GM18873 (cell line): ENCODE measurements around the gene MEIS2.

Experiments used
- ATAC-seq: cut with Tn5 transposase; IDR thresholded peaks from one replicate; pipeline ENCODE4 v1.9.1; 2021; ENCODE audit warnings: mild to moderate bottlenecking, moderate library complexity, moderate number of reproducible peaks; ENCODE audit not compliant: unreplicated experiment, low FRiP score

Gene MEIS2

GRCh38 chr15:36943508-36944361, 156.6 kb downstream of the MEIS2 start:
- no peak for ATAC-seq

DNA sequence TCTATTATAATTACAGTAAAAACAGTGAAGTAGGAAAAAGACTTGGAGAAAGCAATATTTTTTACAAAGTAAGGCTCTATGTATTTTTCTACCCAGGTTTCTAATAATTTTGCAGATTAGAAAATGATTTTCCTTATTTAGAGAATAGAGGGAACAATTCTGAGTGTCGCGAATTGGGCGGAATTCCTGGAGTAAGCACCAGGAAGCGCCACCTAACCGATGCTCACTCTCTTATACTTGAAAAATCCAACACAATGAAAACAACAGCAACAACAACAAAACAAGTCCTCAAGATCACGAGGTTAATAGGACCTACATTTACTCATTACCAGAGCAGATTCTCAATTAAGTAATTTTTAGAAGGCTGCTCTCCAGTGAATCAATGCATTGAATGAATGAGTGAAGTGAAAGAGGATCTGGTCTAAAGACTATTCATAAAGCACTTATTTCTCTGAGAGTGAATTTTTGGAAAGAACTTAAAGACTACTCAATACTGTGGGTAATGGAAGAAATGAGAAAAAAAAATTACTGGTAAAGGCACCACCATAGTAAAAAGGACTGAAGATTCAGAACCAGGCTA, 158.0 kb downstream of the MEIS2 start:
- no peak for ATAC-seq

DNA sequence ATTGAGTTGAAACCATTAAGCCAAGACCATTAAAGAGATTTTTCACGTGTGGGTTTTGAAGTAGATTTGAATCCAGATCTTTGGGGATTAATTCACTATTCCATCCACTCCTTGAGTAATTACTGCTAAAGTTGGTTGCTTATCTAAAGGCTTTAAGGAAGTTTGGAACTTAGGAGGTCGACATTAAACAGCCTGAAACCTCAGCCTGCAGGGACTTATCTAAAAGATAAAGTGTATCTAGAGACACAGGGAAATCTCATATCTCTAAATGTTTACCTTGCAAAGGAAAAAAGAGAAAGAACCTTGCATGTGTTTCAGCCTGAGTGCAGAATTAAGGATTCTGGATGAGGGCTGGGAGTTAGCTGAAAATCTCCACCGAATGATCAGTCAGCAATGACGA, 158.6 kb downstream of the MEIS2 start:
- ATAC-seq, result no peak

DNA sequence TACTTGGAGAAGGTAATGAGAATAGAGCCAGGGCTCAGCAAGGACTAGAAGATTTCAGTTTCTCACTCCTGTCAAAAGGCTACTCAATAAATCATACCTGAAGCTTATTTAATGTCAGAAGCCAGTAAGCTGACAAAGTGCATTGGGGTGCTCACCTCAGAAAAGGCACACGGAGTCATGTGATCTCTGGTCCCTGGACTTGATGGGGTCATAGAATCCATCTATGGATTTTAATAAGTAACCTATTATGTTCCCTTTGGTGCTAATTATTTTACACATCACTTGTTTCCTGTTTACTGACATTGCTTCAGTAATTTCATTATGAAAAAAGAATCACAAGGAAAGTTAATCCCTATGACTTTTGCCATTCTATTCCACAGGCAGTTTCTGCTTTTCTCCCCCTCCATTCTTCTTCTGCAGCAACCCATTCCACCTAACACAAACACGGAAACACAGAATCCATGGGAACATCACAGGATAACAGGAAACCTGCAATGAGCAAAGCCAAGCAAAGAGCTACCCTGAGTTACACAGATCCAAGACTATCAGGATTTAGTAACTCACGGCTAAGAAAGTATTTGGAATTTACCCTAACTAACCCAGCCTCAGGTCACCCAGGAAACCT, 159.6 kb downstream of the MEIS2 start:
- no peak for ATAC-seq

DNA sequence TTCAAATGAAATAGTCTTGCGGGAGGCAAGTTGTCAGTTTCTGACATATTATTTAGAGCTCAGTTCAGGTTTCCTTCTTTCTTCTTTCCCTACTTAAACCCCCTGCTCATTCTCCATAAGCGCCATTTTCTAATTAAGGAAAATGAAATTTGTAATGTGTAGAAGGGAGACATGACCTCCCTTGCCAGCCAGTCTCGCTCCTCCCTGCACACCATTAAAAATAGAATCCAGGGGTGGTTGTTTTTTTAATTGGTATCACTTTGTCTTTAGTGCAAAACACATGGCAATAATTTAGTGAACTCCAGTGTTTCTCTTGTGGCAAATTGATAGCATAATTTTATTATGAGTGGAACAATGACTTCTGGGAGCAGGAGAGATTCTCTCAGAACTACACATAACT, 160.1 kb downstream of the MEIS2 start:
- no peak for ATAC-seq

DNA sequence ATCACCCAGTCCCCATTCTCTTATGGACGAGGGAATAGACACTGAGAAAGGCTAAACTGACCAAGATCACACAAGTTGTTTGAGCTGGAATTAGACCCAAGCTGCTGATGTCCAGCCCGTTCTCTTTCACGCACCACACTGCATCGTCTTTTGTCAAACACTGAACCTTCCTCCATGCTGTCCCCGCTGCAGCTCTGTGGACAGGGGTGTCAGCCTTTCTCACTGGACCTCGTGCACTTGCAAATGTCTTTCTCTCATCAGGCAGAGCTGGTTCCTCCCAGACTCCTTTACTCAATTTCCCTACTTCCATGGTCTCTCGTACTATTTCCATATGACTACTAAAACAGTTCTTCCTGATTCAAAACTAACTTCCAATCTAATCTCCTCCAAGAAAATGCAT, 161.6 kb downstream of the MEIS2 start:
- ATAC-seq, result no peak

DNA sequence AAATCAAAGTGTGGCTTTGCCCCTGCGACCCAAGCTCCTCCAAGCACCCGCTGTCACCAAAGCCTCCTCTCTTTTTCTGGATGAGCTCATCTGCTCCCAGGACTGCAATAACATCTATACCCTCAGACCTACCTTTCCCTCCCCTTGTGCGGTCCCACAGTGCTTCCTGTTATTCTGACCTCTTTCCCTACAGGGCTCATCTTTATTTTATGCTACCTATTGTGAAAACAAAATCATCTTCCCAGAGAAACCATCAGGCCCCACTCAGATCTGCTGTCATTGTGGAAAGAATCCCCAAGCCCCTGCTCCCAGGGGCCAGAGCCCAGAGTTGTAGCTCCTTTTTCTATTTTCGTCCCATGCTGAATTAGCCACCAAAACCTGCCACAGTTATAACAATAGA, 162.2 kb downstream of the MEIS2 start:
- ATAC-seq, result no peak

- no peak for ATAC-seq
Measured at GRCh38 chr15:36936613-36937012, 163.7 kb downstream of the MEIS2 start.

DNA sequence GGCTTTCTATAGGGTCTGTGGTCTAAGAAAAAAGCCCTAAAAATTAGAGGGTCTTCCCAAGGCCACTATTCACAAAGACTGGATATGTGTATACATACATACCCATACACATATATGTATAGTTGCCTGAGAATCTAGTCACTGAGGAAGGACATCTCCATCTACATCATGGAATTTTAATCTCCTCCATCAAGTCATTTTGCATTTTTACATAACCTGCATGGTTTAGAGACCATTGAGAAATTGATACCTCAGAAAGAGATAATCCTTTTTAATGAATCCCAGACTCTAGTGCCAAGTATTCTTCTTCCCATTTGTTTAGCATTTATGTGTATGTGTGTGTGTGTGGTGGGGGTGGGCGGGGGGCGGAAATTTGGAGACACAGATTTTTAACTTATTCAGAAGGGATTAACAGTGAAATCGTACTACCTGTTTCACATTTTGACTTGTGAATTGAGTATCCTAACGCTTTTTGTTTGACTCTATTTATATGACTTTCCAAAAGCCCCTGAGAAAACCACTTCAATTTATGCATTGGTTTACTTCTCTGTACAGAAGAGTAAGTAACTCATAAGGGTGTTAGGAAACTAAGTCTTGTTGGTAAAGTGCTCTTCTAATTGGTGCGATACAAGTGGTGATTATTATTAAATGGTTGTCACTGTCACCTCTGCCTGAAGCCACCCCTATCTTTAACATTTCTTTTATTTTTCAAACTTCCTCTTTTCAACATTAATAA, 166.9 kb downstream of the MEIS2 start:
- no peak for ATAC-seq

- ATAC-seq, result no peak
Measured at GRCh38 chr15:36932070-36932469, 168.3 kb downstream of the MEIS2 start.

GRCh38 chr15:36931434-36931833, 168.9 kb downstream of the MEIS2 start:
- ATAC-seq, result no peak

DNA sequence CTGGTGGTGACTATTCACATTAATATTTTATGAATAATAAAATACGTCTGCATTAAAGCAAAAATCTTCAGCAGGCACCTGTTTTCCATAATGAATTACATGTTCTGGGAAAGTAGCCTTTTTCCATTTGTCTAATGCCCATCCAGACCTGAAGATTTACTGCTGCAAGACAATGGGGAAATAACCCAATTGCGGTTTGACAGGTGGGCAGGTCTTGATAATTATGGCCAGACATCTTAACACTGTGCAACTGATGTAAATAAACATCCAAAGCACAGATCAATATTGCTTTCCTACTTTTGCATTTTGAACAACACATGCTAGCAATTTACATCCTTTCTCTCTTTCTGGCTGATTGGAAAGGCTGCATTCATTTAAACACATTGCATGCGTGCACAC, 173.9 kb downstream of the MEIS2 start:
- no peak for ATAC-seq

DNA sequence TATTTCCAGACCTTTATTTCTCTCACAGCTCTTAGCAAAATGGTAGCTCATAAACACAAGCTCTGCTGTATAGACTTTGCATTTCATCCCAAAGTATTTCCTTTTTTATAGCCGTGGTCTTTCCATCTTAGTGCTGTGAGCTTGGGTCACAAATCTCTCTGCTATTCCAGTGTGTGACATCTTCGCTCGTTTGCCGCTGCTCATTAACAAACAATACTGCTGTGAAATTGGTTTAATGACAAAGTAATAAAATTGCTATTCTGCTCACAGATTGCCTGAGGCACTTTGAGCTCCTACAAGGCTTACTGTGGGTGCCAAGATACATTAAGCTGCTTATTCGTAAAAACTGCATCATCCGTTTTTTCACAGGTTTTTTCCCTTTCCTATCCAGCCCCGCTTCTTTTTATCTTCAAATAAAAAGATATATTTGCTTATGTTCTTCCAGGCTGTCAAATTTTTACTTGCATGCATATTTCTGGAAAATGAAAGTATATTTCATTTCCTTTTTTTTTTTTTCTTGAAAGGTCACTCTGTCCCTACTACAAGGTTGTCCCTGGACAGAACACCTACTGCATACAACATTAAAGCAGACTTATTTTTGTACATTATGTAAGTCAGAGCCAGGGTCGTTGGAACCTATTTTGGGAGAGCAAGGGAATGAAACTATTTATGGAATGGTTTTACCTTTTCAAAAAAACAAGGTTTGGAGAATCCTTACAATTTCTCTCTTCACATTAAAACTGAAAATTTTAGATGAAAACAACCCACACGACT, 174.5 kb downstream of the MEIS2 start:
- no peak for ATAC-seq

DNA sequence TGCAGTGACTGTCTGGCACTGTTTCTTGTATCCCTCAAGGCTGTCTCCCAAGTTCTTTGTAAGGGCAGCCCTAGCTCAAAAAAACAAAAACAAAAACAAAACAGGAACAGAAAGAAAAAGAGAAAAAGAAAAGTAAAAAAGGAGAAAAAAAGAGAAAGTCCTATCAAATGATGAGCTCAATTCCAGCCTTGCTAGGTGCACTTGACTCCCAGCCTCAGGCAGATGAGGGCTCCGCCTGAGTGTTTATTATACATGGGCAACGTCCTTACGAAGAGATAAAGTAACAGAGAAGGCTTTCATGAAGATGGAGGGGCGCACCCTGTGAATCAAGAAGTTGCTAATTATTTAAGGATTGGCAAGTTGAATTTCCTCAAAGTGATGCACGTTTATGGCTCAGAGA, 175.3 kb downstream of the MEIS2 start:
- no peak for ATAC-seq

GRCh38 chr15:36924034-36924433, 176.3 kb downstream of the MEIS2 start:
- ATAC-seq, result no peak

DNA sequence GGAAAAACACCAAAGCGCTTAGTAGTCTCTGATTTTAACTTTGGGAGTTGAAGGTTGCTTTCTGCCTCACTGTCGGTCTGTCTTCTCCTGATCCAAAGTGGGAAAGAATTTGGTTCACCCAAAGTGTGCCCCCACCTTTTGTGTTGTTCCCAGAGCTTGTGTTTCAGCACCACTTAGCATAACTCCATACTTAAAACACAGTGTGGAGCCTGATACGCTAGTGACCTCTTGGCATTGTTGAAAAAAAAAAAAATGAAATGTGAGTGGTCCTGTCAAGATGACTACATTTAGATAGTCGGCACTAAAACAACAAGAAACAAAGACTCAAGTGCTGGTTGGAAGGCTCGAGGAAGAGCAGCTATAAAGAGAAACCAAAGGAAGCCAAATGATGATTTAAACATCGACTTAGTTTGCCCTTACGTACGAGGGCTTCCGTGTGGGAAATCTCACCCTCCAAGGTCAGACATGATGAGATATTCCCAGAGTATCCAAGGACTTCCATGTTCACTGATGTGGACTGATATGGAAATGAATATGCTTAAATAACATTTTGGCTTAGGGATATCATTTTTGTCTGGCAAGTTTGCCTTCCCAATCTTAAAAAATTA, 178.8 kb downstream of the MEIS2 start:
- ATAC-seq, result no peak

- no peak for ATAC-seq
Measured at GRCh38 chr15:36917411-36918267, 182.7 kb downstream of the MEIS2 start.

- no peak for ATAC-seq
Measured at GRCh38 chr15:36914960-36915808, 185.2 kb downstream of the MEIS2 start.
